ENCODE measurements around the gene OR2T5.
A peak's percentile ranks its signal among the peaks of the same experiment; 100 is the strongest.
"Not testable (repeated sequence)": the region's sequence is repeated elsewhere in the genome, so short reads cannot be mapped to it uniquely, and the experiment has no call there.

OR2T5 gene

DNA sequence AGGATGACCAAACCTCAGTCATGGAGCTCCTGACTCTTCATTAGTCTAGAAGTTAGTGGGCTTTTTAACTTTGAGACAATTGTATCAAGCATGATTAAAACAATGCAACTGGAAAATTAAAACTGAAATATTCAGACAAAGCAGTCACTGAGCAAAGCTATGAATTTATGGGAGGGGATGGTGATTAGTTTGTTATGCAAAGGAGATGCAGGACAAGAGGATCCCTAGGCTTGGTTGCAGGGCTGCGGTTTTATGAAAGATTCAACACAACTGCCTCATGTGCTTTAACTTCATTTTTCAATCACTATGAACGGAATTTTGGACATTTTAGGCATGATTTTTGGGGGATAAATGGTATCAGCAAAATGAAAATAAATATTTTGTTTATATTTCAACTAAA, 16.3 kb upstream of the OR2T5 start:
- H3K27me3 Mint-ChIP-seq (ENCODE audit: low read depth): peaks cover 22% of the 10 kb centered on the region
- not testable (repeated sequence) for H3K36me3 Mint-ChIP-seq (ENCODE audit: low read depth); H3K9me3 Mint-ChIP-seq; H3K4me1 Mint-ChIP-seq (ENCODE audit: low read depth); H3K4me3 Mint-ChIP-seq; H3K27ac Mint-ChIP-seq; DNase-seq (ENCODE audit: low spot score)

- H3K27me3 Mint-ChIP-seq (ENCODE audit: low read depth): peaks cover 24% of the 10 kb centered on the region
- not testable (repeated sequence) for H3K4me3 Mint-ChIP-seq; DNase-seq (ENCODE audit: low spot score); H3K4me1 Mint-ChIP-seq (ENCODE audit: low read depth); H3K9me3 Mint-ChIP-seq; H3K27ac Mint-ChIP-seq; H3K36me3 Mint-ChIP-seq (ENCODE audit: low read depth)
Measured at GRCh38 chr1:248473051-248473450, 15.3 kb upstream of the OR2T5 start, which contains the start of gene OR2T3. OR2T3 (plus strand) TSS chr1:248473351; CDS start chr1:248473351, 0 bp downstream.

- not testable (repeated sequence) for H3K27ac Mint-ChIP-seq; H3K4me1 Mint-ChIP-seq (ENCODE audit: low read depth); DNase-seq (ENCODE audit: low spot score); H3K36me3 Mint-ChIP-seq (ENCODE audit: low read depth); H3K4me3 Mint-ChIP-seq; H3K9me3 Mint-ChIP-seq
- peaks cover 26% of the 10 kb centered on the region for H3K27me3 Mint-ChIP-seq (ENCODE audit: low read depth)
Measured at GRCh38 chr1:248475660-248476059, 12.7 kb upstream of the OR2T5 start.

- Mint-ChIP-seq H3K27ac (peak overlapping the region; percentile 95), H3K4me3 (peak overlapping the region; percentile 87)
- not testable (repeated sequence) for H3K9me3 Mint-ChIP-seq; H3K27me3 Mint-ChIP-seq (ENCODE audit: low read depth); H3K36me3 Mint-ChIP-seq (ENCODE audit: low read depth); H3K4me1 Mint-ChIP-seq (ENCODE audit: low read depth)
- DNase-seq (ENCODE audit: low spot score): peak; percentile 19
Measured at GRCh38 chr1:248481686-248482579, 6.5 kb upstream of the OR2T5 start.

DNA sequence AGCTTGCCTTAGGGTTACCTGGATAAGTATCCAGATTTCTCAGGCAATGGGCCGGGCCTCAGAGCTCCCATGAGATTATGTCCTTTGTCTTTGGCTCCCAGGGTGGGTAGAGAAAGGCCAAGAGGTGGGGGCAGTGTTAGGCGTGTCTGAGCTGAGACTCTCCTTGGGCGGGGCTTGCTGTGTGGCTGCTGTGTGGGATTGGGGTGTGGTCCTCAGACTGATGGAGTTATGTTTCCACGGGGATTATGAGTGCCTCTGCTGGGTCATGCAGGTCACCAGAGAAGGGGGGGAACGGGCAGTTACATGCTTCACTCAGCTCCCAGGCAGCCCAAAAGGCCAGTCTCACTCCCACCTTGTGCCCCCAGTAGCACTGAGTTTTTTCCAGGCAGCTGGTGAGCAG, 8.3 kb downstream of the OR2T5 start:
- H3K27me3 Mint-ChIP-seq (ENCODE audit: low read depth); H3K4me3 Mint-ChIP-seq; DNase-seq (ENCODE audit: low spot score); H3K36me3 Mint-ChIP-seq (ENCODE audit: low read depth); H3K27ac Mint-ChIP-seq; H3K9me3 Mint-ChIP-seq; H3K4me1 Mint-ChIP-seq (ENCODE audit: low read depth): not testable (repeated sequence)

- H3K27ac Mint-ChIP-seq: not testable (repeated sequence)
Measured at GRCh38 chr1:248500305-248501035, 12.1 kb downstream of the OR2T5 start.

DNA sequence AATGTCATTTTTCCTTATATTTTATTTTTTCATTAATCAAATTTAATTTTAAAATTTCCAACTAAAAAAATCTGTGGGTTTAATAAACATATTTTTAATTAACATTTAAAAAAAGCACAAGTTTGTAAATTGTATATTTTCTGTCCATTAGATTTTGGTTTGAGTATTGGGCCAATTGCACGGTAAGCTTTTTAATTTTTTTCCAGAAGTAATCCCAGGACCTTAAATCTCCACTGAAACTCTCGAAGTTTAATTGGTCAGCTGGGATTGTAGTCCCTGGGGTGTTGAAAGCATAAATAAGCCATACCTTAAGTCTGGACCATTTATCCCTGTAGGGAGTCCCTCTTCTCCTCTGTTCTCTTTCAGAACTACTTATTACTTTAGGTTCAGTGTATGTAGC, 19.4 kb downstream of the OR2T5 start, which contains the start of gene OR2G6:
Gene OR2G6 (plus strand): TSS at position 301 of the 400 bp plus-strand sequence. CDS start 13,574 bp downstream, outside the sequence.
- not testable (repeated sequence) for H3K9me3 Mint-ChIP-seq; H3K4me1 Mint-ChIP-seq (ENCODE audit: low read depth); H3K36me3 Mint-ChIP-seq (ENCODE audit: low read depth); H3K27ac Mint-ChIP-seq; H3K4me3 Mint-ChIP-seq; DNase-seq (ENCODE audit: low spot score); H3K27me3 Mint-ChIP-seq (ENCODE audit: low read depth)

More at GRCh38 chr1:248500305-248501035, 12.1 kb downstream of the OR2T5 start:
- H3K9me3 Mint-ChIP-seq; H3K36me3 Mint-ChIP-seq (ENCODE audit: low read depth); DNase-seq (ENCODE audit: low spot score); H3K27me3 Mint-ChIP-seq (ENCODE audit: low read depth); H3K4me1 Mint-ChIP-seq (ENCODE audit: low read depth); H3K4me3 Mint-ChIP-seq: not testable (repeated sequence)

GRCh38 chr1:248510217-248510616, 21.8 kb downstream of the OR2T5 start:
- not testable (repeated sequence) for H3K27ac Mint-ChIP-seq; H3K4me1 Mint-ChIP-seq (ENCODE audit: low read depth); H3K27me3 Mint-ChIP-seq (ENCODE audit: low read depth); DNase-seq (ENCODE audit: low spot score); H3K36me3 Mint-ChIP-seq (ENCODE audit: low read depth); H3K9me3 Mint-ChIP-seq; H3K4me3 Mint-ChIP-seq

DNA sequence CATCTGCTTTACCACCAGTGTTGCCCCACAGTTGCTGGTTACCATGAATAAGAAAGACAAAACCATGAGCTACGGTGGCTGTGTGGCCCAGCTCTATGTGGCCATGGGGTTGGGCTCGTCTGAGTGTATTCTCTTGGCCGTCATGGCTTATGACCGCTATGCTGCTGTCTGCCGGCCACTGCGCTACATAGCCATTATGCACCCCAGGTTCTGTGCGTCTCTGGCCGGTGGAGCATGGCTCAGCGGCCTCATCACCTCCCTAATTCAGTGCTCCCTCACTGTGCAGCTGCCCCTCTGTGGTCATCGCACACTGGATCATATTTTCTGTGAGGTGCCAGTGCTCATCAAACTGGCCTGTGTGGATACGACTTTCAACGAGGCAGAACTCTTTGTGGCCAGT, 33.5 kb downstream of the OR2T5 start:
- H3K9me3 Mint-ChIP-seq: no peaks in the 10 kb centered on the region
- H3K27me3 Mint-ChIP-seq (ENCODE audit: low read depth): no peaks in the 10 kb centered on the region
- no peak overlapping the region for H3K27ac Mint-ChIP-seq
- no peak for DNase-seq (ENCODE audit: low spot score)
- H3K4me3 Mint-ChIP-seq: no peak overlapping the region
- peaks cover 1% of the 10 kb centered on the region for H3K4me1 Mint-ChIP-seq (ENCODE audit: low read depth)
- no peaks in the 10 kb centered on the region for H3K36me3 Mint-ChIP-seq (ENCODE audit: low read depth)

- H3K9me3 Mint-ChIP-seq; H3K4me1 Mint-ChIP-seq (ENCODE audit: low read depth); H3K27ac Mint-ChIP-seq; DNase-seq (ENCODE audit: low spot score); H3K4me3 Mint-ChIP-seq; H3K36me3 Mint-ChIP-seq (ENCODE audit: low read depth); H3K27me3 Mint-ChIP-seq (ENCODE audit: low read depth): not testable (repeated sequence)
Measured at GRCh38 chr1:248537449-248537848, 49.1 kb downstream of the OR2T5 start.

Measured in T-helper 2 cell treated with Interferon-gamma antibody and Interleukin-4, amounts not matched to agents 5 μg/mL and 100 μg/mL, for 36 hours (primary cell).